SK-N-SH treated with all-trans-retinoic acid at 6 μM for 48 hours (cell line): ENCODE results near the gene SAPCD2.

Experiments used
- ATAC-seq: fragments of 200-7000 bp; cut with Tn5 transposase; 3 replicates; pipeline ENCODE4 v1.9.1; 2020; ENCODE audit warnings: mild to moderate bottlenecking, moderate library complexity
- ARNTL ChIP-seq: fragments of 450-650 bp; formaldehyde crosslinking; IDR thresholded peaks from 2 replicates; pipeline ENCODE4 v1.5.0; 2020; ENCODE audit warnings: low read depth, mild to moderate bottlenecking, moderate library complexity, borderline replicate concordance
- BACH2 ChIP-seq: fragments of 250-450 bp; sonication (Bioruptor Pico); IDR thresholded peaks from 2 replicates; pipeline ENCODE4 v1.9.0; 2021; ENCODE audit warnings: mild to moderate bottlenecking, borderline replicate concordance
- CSDC2 ChIP-seq: fragments of 250-450 bp; sonication (Bioruptor Pico); IDR thresholded peaks from 2 replicates; pipeline ENCODE4 v1.5.0; 2020; ENCODE audit warnings: mild to moderate bottlenecking, moderate library complexity
- ESRRG ChIP-seq: fragments of 250-450 bp; sonication (Bioruptor Pico); IDR thresholded peaks from 2 replicates; pipeline ENCODE4 v1.6.1; 2021; ENCODE audit warnings: mild to moderate bottlenecking
- GLIS3 ChIP-seq: fragments of 250-450 bp; sonication (Bioruptor Pico); IDR thresholded peaks from 2 replicates; pipeline ENCODE4 v1.5.0; 2020; ENCODE audit warnings: mild to moderate bottlenecking, moderate library complexity
- ISL1 ChIP-seq: fragments of 250-450 bp; sonication (Bioruptor Pico); IDR thresholded peaks from 2 replicates; pipeline ENCODE4 v2.1.2; 2022; ENCODE audit warnings: mild to moderate bottlenecking, moderate library complexity
- PPARA ChIP-seq: fragments of 250-450 bp; sonication (Bioruptor Pico); IDR thresholded peaks from 2 replicates; pipeline ENCODE4 v1.5.0; 2020; ENCODE audit warnings: mild to moderate bottlenecking, borderline replicate concordance
- RARB ChIP-seq: fragments of 250-450 bp; sonication (Bioruptor Pico); IDR thresholded peaks from 2 replicates; pipeline ENCODE4 v1.8.0; 2021; ENCODE audit warnings: mild to moderate bottlenecking, moderate library complexity
- SNAI2 ChIP-seq: fragments of 250-450 bp; sonication (Bioruptor Pico); IDR thresholded peaks from 2 replicates; pipeline ENCODE4 v1.5.0; 2020; ENCODE audit warnings: mild to moderate bottlenecking, moderate library complexity
- TCF4 ChIP-seq: fragments of 250-450 bp; sonication (Bioruptor Pico); IDR thresholded peaks from 2 replicates; pipeline ENCODE4 v1.8.0; 2021; ENCODE audit warnings: mild to moderate bottlenecking, moderate library complexity, borderline replicate concordance
- TOX ChIP-seq: fragments of 250-450 bp; sonication (Bioruptor Pico); IDR thresholded peaks from 2 replicates; pipeline ENCODE4 v1.8.0; 2021; ENCODE audit warnings: mild to moderate bottlenecking, moderate library complexity, borderline replicate concordance
- ZFP3 ChIP-seq: fragments of 250-450 bp; sonication (Bioruptor Pico); IDR thresholded peaks from 2 replicates; pipeline ENCODE4 v1.5.0; 2020; ENCODE audit warnings: mild to moderate bottlenecking, moderate library complexity
- ZFP30 ChIP-seq: fragments of 450-650 bp; formaldehyde crosslinking; IDR thresholded peaks from 2 replicates; pipeline ENCODE4 v1.5.0; 2022; ENCODE audit warnings: mild to moderate bottlenecking, moderate library complexity
- ZNF565 ChIP-seq: fragments of 450-650 bp; formaldehyde crosslinking; conservative IDR thresholded peaks from 2 replicates; pipeline ENCODE4 v1.5.0; 2020; ENCODE audit warnings: low read depth, mild to moderate bottlenecking, moderate library complexity
- ZNF8 ChIP-seq: fragments of 450-650 bp; formaldehyde crosslinking; IDR thresholded peaks from 2 replicates; pipeline ENCODE4 v1.5.0; 2020; ENCODE audit warnings: mild to moderate bottlenecking, moderate library complexity
- TF ChIP-seq, protein P1 (sequence below): fragments of 250-450 bp; sonication (Bioruptor Pico); IDR thresholded peaks from 2 replicates; pipeline ENCODE4 v1.8.0; 2021; ENCODE audit warnings: low read depth, mild to moderate bottlenecking, moderate library complexity, borderline replicate concordance
- TF ChIP-seq, protein P2 (sequence below): fragments of 250-450 bp; sonication (Bioruptor Pico); IDR thresholded peaks from 2 replicates; pipeline ENCODE4 v1.5.0; 2020; ENCODE audit warnings: mild to moderate bottlenecking, moderate library complexity
- TF ChIP-seq, protein P3 (sequence below): fragments of 250-450 bp; sonication (Bioruptor Pico); IDR thresholded peaks from 2 replicates; pipeline ENCODE4 v1.5.1; 2020; ENCODE audit warnings: low read depth, mild to moderate bottlenecking, moderate library complexity
- TF ChIP-seq, protein P4 (sequence below): fragments of 250-450 bp; sonication (Bioruptor Pico); IDR thresholded peaks from 2 replicates; pipeline ENCODE4 v1.5.1; 2021; ENCODE audit warnings: mild to moderate bottlenecking, moderate library complexity

SAPCD2 gene

DNA sequence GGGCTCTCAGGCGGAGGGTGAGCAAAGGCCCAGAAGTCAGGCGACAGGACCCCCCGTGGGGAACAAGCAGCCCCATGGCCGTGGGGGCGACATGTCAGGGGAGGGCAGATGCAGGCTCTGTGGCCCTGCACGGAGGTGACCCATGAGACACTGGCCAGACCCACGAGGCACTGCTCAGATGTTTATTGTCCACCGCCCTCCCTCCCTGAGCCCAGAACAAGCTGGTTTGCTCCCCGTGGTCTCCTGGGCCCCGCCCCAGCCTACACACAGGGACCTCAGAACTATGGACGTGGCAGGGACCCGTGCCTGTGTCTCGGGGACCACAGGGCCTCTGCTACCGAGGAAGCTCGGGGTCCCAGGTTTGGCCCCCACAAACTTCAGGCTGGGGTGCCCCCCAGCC lies 40.4 kb downstream of the SAPCD2 start:
- TF ChIP-seq ZFP3 (CRISPR knock-in tag) (no peak), TCF4 (CRISPR knock-in tag) (no peak), ZNF8 (CRISPR knock-in tag) (no peak), RARB (CRISPR knock-in tag) (no peak), ISL1 (CRISPR knock-in tag) (no peak), TOX (no peak), ZFP30 (CRISPR knock-in tag) (no peak), GLIS3 (CRISPR knock-in tag) (no peak), ARNTL (CRISPR knock-in tag) (no peak), ZNF565 (no peak), ESRRG (no peak), PPARA (no peak), SNAI2 (CRISPR knock-in tag) (no peak), CSDC2 (CRISPR knock-in tag) (no peak)
- TF ChIP-seq, protein P1, sequence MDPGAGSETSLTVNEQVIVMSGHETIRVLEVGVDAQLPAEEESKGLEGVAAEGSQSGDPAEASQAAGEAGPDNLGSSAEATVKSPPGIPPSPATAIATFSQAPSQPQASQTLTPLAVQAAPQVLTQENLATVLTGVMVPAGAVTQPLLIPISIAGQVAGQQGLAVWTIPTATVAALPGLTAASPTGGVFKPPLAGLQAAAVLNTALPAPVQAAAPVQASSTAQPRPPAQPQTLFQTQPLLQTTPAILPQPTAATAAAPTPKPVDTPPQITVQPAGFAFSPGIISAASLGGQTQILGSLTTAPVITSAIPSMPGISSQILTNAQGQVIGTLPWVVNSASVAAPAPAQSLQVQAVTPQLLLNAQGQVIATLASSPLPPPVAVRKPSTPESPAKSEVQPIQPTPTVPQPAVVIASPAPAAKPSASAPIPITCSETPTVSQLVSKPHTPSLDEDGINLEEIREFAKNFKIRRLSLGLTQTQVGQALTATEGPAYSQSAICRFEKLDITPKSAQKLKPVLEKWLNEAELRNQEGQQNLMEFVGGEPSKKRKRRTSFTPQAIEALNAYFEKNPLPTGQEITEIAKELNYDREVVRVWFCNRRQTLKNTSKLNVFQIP (CRISPR knock-in tag): no peak
- TF ChIP-seq, protein P2, sequence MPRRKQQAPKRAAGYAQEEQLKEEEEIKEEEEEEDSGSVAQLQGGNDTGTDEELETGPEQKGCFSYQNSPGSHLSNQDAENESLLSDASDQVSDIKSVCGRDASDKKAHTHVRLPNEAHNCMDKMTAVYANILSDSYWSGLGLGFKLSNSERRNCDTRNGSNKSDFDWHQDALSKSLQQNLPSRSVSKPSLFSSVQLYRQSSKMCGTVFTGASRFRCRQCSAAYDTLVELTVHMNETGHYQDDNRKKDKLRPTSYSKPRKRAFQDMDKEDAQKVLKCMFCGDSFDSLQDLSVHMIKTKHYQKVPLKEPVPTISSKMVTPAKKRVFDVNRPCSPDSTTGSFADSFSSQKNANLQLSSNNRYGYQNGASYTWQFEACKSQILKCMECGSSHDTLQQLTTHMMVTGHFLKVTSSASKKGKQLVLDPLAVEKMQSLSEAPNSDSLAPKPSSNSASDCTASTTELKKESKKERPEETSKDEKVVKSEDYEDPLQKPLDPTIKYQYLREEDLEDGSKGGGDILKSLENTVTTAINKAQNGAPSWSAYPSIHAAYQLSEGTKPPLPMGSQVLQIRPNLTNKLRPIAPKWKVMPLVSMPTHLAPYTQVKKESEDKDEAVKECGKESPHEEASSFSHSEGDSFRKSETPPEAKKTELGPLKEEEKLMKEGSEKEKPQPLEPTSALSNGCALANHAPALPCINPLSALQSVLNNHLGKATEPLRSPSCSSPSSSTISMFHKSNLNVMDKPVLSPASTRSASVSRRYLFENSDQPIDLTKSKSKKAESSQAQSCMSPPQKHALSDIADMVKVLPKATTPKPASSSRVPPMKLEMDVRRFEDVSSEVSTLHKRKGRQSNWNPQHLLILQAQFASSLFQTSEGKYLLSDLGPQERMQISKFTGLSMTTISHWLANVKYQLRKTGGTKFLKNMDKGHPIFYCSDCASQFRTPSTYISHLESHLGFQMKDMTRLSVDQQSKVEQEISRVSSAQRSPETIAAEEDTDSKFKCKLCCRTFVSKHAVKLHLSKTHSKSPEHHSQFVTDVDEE (CRISPR knock-in tag): no peak
- TF ChIP-seq, protein P3, sequence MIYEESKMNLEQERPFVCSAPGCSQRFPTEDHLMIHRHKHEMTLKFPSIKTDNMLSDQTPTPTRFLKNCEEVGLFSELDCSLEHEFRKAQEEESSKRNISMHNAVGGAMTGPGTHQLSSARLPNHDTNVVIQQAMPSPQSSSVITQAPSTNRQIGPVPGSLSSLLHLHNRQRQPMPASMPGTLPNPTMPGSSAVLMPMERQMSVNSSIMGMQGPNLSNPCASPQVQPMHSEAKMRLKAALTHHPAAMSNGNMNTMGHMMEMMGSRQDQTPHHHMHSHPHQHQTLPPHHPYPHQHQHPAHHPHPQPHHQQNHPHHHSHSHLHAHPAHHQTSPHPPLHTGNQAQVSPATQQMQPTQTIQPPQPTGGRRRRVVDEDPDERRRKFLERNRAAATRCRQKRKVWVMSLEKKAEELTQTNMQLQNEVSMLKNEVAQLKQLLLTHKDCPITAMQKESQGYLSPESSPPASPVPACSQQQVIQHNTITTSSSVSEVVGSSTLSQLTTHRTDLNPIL (CRISPR knock-in tag): no peak
- TF ChIP-seq, protein P4, sequence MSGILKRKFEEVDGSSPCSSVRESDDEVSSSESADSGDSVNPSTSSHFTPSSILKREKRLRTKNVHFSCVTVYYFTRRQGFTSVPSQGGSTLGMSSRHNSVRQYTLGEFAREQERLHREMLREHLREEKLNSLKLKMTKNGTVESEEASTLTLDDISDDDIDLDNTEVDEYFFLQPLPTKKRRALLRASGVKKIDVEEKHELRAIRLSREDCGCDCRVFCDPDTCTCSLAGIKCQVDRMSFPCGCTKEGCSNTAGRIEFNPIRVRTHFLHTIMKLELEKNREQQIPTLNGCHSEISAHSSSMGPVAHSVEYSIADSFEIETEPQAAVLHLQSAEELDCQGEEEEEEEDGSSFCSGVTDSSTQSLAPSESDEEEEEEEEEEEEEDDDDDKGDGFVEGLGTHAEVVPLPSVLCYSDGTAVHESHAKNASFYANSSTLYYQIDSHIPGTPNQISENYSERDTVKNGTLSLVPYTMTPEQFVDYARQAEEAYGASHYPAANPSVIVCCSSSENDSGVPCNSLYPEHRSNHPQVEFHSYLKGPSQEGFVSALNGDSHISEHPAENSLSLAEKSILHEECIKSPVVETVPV (CRISPR knock-in tag): no peak
- ATAC-seq: no peak

DNA sequence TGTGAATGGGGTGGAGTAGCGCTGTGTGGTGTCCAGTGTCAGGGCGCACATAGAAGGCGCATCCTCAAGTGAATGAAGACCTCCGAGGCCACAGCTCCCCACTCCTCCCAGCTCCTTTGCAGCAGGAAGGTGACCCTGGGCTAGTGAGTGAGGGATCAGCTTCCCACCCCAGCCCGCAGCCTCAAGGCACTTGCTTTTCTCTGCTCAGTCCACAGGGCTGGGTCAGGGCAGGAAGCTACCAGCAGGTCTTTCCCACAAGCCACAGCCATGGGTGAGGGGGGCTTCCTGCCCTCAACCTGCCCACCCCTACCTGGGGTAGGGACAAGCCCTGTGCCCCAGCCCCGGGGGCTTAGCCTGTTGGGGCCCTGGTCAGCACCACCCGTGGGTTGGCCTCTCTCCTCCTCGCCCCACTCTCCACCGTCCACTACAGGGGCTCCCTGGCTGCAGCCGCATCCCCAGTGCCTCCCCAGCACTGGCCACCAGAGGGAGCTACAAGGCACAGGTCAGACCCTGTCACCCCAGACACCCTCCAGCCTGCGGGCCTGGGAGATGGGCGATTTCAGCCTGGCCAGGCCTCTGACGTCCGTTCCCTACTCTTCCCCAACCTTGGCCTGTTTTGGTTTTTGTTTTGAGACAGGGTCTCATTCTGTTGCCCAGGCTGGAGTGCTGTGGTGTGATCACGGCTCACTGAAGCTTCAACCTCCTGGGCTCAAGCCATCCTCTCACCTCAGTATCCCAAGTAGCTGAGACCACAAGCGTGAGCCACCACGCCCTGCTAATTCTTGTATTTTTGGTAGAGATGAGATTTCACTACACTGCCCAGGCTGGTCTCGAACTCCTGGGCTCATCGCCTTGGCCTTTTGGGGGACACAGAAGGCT lies 41.1 kb downstream of the SAPCD2 start:
- TF ChIP-seq ZFP3 (CRISPR knock-in tag): no peak
- TF ChIP-seq, protein P2 (CRISPR knock-in tag): no peak
- TF ChIP-seq BACH2 (CRISPR knock-in tag): no peak
- TF ChIP-seq TCF4 (CRISPR knock-in tag): no peak
- TF ChIP-seq, protein P4 (CRISPR knock-in tag): no peak
- no peak for TF ChIP-seq SNAI2 (CRISPR knock-in tag)
- no peak for TF ChIP-seq GLIS3 (CRISPR knock-in tag)
- peak; percentile 88 for ATAC-seq
